ENCODE results near the gene BUD23.
"Not testable (repeated sequence)": the region's sequence is repeated elsewhere in the genome, so short reads cannot be mapped to it uniquely, and the experiment has no call there.

Gene BUD23

GRCh38 chr7:73712773-73713172 lies 29.4 kb downstream of the BUD23 start:
- Histone ChIP-seq H3K4me1 (peaks cover under 1% of the 10 kb centered on the region), H3K9me3 (no peaks in the 10 kb centered on the region), H3K4me3 (no peak overlapping the region), H3K36me3 (replicated peaks) (no peaks in the 10 kb centered on the region), H3K27me3 (ENCODE audit: low read depth) (no peaks in the 10 kb centered on the region)
- in situ Hi-C loops (cut with MboI; ENCODE audit: low sequenced_read_pairs): no loop called here
- no peak for DNase-seq (ENCODE audit: low spot score in 2 of 2)

- H3K27me3 ChIP-seq (ENCODE audit: low read depth); H3K4me3 ChIP-seq; H3K9me3 ChIP-seq; DNase-seq (ENCODE audit: low spot score in 2 of 2); H3K36me3 ChIP-seq (replicated peaks); in situ Hi-C loops (cut with MboI; ENCODE audit: low sequenced_read_pairs); H3K4me1 ChIP-seq: not testable (repeated sequence)
These were observed 29.9 kb downstream of the BUD23 start for GRCh38 chr7:73713319-73713718.

- Histone ChIP-seq H3K27me3 (ENCODE audit: low read depth) (no peaks in the 10 kb centered on the region), H3K4me3 (no peak overlapping the region), H3K9me3 (no peaks in the 10 kb centered on the region), H3K4me1 (peaks cover 13% of the 10 kb centered on the region), H3K36me3 (replicated peaks) (no peaks in the 10 kb centered on the region)
- in situ Hi-C loops (cut with MboI; ENCODE audit: low sequenced_read_pairs): no loop called here
- DNase-seq (ENCODE audit: low spot score in 2 of 2): peak in 1 of 2 experiments; percentile 48
These were observed 32.4 kb downstream of the BUD23 start for GRCh38 chr7:73715648-73716317.

GRCh38 chr7:73716318-73716890 lies 33.0 kb downstream of the BUD23 start:
- Histone ChIP-seq H3K36me3 (replicated peaks) (no peaks in the 10 kb centered on the region), H3K9me3 (no peaks in the 10 kb centered on the region), H3K4me3 (no peak overlapping the region), H3K27me3 (ENCODE audit: low read depth) (no peaks in the 10 kb centered on the region), H3K4me1 (peaks cover 13% of the 10 kb centered on the region)
- DNase-seq (ENCODE audit: low spot score in 2 of 2): no peak
- in situ Hi-C loops (cut with MboI; ENCODE audit: low sequenced_read_pairs): no loop called here

- Histone ChIP-seq H3K4me1 (peaks cover 13% of the 10 kb centered on the region), H3K4me3 (no peak overlapping the region), H3K36me3 (replicated peaks) (no peaks in the 10 kb centered on the region), H3K27me3 (ENCODE audit: low read depth) (no peaks in the 10 kb centered on the region), H3K9me3 (no peaks in the 10 kb centered on the region)
- DNase-seq (ENCODE audit: low spot score in 2 of 2): no peak
- in situ Hi-C loops (cut with MboI; ENCODE audit: low sequenced_read_pairs): no loop called here
These were observed 33.8 kb downstream of the BUD23 start for GRCh38 chr7:73717025-73717807.

- H3K36me3 ChIP-seq (replicated peaks): no peaks in the 10 kb centered on the region
- no peaks in the 10 kb centered on the region for H3K27me3 ChIP-seq (ENCODE audit: low read depth)
- in situ Hi-C loops (cut with MboI; ENCODE audit: low sequenced_read_pairs): no loop called here
- peaks cover 13% of the 10 kb centered on the region for H3K4me1 ChIP-seq
- peak overlapping the region; percentile 73; the same call in 1 of the 2 replicates for H3K4me3 ChIP-seq
- no peak for DNase-seq (ENCODE audit: low spot score in 2 of 2)
- no peaks in the 10 kb centered on the region for H3K9me3 ChIP-seq
These were observed 34.6 kb downstream of the BUD23 start for GRCh38 chr7:73717991-73718405.

- Histone ChIP-seq H3K4me3 (peak overlapping the region; percentile 73), H3K4me1 (peaks cover 13% of the 10 kb centered on the region)
- in situ Hi-C loops (cut with MboI; ENCODE audit: low sequenced_read_pairs): no loop called here
These were observed 35.1 kb downstream of the BUD23 start for GRCh38 chr7:73718438-73718881.

GRCh38 chr7:73718905-73719805 lies 35.8 kb downstream of the BUD23 start, which contains the start of gene STX1A:
TSS of gene STX1A (minus strand) at chr7:73719669. CDS start at chr7:73719631, 38 bp downstream.
- Histone ChIP-seq H3K36me3 (replicated peaks) (no peaks in the 10 kb centered on the region), H3K4me3 (peak within 1 kb of the TSS; percentile 73), H3K4me1 (peaks cover 13% of the 10 kb centered on the region), H3K27me3 (ENCODE audit: low read depth) (no peaks in the 10 kb centered on the region), H3K9me3 (no peaks in the 10 kb centered on the region)
- in situ Hi-C loops (cut with MboI; ENCODE audit: low sequenced_read_pairs): no loop called here
- peak; percentile 70 to 81 for DNase-seq (ENCODE audit: low spot score in 2 of 2)

More at GRCh38 chr7:73718438-73718881, 35.1 kb downstream of the BUD23 start:
- no peak for DNase-seq (ENCODE audit: low spot score in 2 of 2)
- Histone ChIP-seq H3K27me3 (ENCODE audit: low read depth) (no peaks in the 10 kb centered on the region), H3K9me3 (no peaks in the 10 kb centered on the region), H3K36me3 (replicated peaks) (no peaks in the 10 kb centered on the region)

- Histone ChIP-seq H3K4me1 (peaks cover 13% of the 10 kb centered on the region), H3K4me3 (peak overlapping the region; percentile 32)
- in situ Hi-C loops (cut with MboI; ENCODE audit: low sequenced_read_pairs): no loop called here
These were observed 36.4 kb downstream of the BUD23 start for GRCh38 chr7:73719806-73720169.

GRCh38 chr7:73720443-73720842 lies 37.0 kb downstream of the BUD23 start:
- H3K36me3 ChIP-seq (replicated peaks); H3K9me3 ChIP-seq; H3K4me3 ChIP-seq; in situ Hi-C loops (cut with MboI; ENCODE audit: low sequenced_read_pairs); H3K27me3 ChIP-seq (ENCODE audit: low read depth): not testable (repeated sequence)
- peaks cover 13% of the 10 kb centered on the region for H3K4me1 ChIP-seq
- peak in 1 of 2 experiments; percentile 7 for DNase-seq (ENCODE audit: low spot score in 2 of 2)

More at GRCh38 chr7:73719806-73720169, 36.4 kb downstream of the BUD23 start:
- no peaks in the 10 kb centered on the region for H3K27me3 ChIP-seq (ENCODE audit: low read depth)
- no peaks in the 10 kb centered on the region for H3K9me3 ChIP-seq
- no peaks in the 10 kb centered on the region for H3K36me3 ChIP-seq (replicated peaks)
- no peak for DNase-seq (ENCODE audit: low spot score in 2 of 2)

GRCh38 chr7:73721377-73721817 lies 38.0 kb downstream of the BUD23 start:
- no peak for DNase-seq (ENCODE audit: low spot score in 2 of 2)
- H3K36me3 ChIP-seq (replicated peaks): no peaks in the 10 kb centered on the region
- no peak overlapping the region for H3K4me3 ChIP-seq
- H3K27me3 ChIP-seq (ENCODE audit: low read depth): no peaks in the 10 kb centered on the region
- peaks cover 13% of the 10 kb centered on the region for H3K4me1 ChIP-seq
- no peaks in the 10 kb centered on the region for H3K9me3 ChIP-seq
- in situ Hi-C loops (cut with MboI; ENCODE audit: low sequenced_read_pairs): no loop called here

- H3K36me3 ChIP-seq (replicated peaks); H3K4me3 ChIP-seq; DNase-seq (ENCODE audit: low spot score in 2 of 2); H3K9me3 ChIP-seq; H3K27me3 ChIP-seq (ENCODE audit: low read depth); in situ Hi-C loops (cut with MboI; ENCODE audit: low sequenced_read_pairs): not testable (repeated sequence)
- H3K4me1 ChIP-seq: peaks cover 13% of the 10 kb centered on the region
These were observed 38.8 kb downstream of the BUD23 start for GRCh38 chr7:73722182-73722581.

- no peaks in the 10 kb centered on the region for H3K27me3 ChIP-seq (ENCODE audit: low read depth)
- DNase-seq (ENCODE audit: low spot score in 2 of 2): no peak
- no peak overlapping the region for H3K4me3 ChIP-seq
- H3K9me3 ChIP-seq: no peaks in the 10 kb centered on the region
- H3K4me1 ChIP-seq: peaks cover 12% of the 10 kb centered on the region
- in situ Hi-C loops (cut with MboI; ENCODE audit: low sequenced_read_pairs): no loop called here
- no peaks in the 10 kb centered on the region for H3K36me3 ChIP-seq (replicated peaks)
These were observed 39.4 kb downstream of the BUD23 start for GRCh38 chr7:73722785-73723184.
